ENCODE measurements around the gene NUDT2.

Gene NUDT2

DNA sequence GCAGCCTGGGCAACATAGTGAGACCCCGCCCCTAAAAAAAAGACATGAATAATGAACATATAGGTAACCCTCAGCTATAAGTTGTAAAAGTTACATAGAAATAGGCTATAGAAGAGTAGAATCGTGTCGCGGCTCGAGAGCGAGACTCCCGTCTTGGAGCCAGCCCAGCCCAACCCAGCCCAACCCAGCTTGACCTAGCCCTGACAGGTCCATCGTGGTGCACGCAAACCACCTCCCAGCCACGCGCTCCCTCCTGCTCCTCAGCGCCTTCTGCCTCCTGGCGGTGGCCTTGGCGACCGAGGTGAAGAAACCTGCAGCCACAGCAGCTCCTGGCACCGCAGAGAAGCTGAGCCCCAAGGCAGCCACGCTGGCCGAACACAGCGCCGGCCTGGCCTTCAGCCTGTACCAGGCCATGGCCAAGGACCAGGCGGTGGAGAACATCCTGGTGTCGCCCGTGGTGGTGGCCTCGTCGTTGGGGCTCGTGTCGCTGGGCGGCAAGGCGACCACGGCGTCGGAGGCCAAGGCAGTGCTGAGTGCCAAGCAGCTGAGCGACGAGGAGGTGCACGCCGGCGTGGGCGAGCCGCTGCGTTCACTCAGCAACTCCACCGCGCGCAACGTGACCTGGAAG lies 11.1 kb upstream of the NUDT2 start:
- H3K27me3 ChIP-seq (ENCODE audit: control insufficient read depth, low read length), result no peaks in the 10 kb centered on the region
- no peaks in the 10 kb centered on the region for H3K9me3 ChIP-seq (ENCODE audit: control insufficient read depth, insufficient read depth, low read length)
- no peak overlapping the region for H3K27ac ChIP-seq (ENCODE audit: low read depth, low read length)
- peaks cover 78% of the 10 kb centered on the region for H3K79me2 ChIP-seq (ENCODE audit: control insufficient read depth, low read length)
- H3K4me2 ChIP-seq (ENCODE audit: low read length), result no peak overlapping the region
- no peaks in the 10 kb centered on the region for H4K20me1 ChIP-seq (ENCODE audit: control insufficient read depth, insufficient read depth, low read depth, low read length)
- H3K36me3 ChIP-seq (ENCODE audit: control insufficient read depth, low read length), result peaks cover 7% of the 10 kb centered on the region; the same call in 1 of the 2 replicates
- H3F3A ChIP-seq (ENCODE audit: control insufficient read depth, insufficient read depth), result no peaks in the 10 kb centered on the region
- peaks cover 20% of the 10 kb centered on the region for H3K4me1 ChIP-seq (ENCODE audit: control insufficient read depth, low read length)
- H3K4me3 ChIP-seq (ENCODE audit: low read length), result no peak overlapping the region
- H3K9me2 ChIP-seq (replicated peaks; ENCODE audit: control insufficient read depth, low read length), result no peaks in the 10 kb centered on the region
- TF ChIP-seq, protein P1, sequence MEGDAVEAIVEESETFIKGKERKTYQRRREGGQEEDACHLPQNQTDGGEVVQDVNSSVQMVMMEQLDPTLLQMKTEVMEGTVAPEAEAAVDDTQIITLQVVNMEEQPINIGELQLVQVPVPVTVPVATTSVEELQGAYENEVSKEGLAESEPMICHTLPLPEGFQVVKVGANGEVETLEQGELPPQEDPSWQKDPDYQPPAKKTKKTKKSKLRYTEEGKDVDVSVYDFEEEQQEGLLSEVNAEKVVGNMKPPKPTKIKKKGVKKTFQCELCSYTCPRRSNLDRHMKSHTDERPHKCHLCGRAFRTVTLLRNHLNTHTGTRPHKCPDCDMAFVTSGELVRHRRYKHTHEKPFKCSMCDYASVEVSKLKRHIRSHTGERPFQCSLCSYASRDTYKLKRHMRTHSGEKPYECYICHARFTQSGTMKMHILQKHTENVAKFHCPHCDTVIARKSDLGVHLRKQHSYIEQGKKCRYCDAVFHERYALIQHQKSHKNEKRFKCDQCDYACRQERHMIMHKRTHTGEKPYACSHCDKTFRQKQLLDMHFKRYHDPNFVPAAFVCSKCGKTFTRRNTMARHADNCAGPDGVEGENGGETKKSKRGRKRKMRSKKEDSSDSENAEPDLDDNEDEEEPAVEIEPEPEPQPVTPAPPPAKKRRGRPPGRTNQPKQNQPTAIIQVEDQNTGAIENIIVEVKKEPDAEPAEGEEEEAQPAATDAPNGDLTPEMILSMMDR (IDR thresholded peaks at IDR 0.05; ENCODE audit: low read depth, low read length, poor library complexity, severe bottlenecking), result no peak
- TF ChIP-seq EZH2phosphoT487 (IDR thresholded peaks at IDR 0.05; ENCODE audit: borderline replicate concordance, low read length), result no peak

GRCh38 chr9:34321451-34321850 lies 7.9 kb upstream of the NUDT2 start:
- Histone ChIP-seq H3K4me2 (ENCODE audit: low read length) (peak overlapping the region; percentile 25; the same call in 1 of the 2 replicates), H3F3A (ENCODE audit: control insufficient read depth, insufficient read depth) (no peaks in the 10 kb centered on the region), H3K27ac (ENCODE audit: low read depth, low read length) (no peak overlapping the region), H3K27me3 (ENCODE audit: control insufficient read depth, low read length) (no peaks in the 10 kb centered on the region), H3K79me2 (ENCODE audit: control insufficient read depth, low read length) (peaks cover 83% of the 10 kb centered on the region), H3K9me3 (ENCODE audit: control insufficient read depth, insufficient read depth, low read length) (no peaks in the 10 kb centered on the region), H3K36me3 (ENCODE audit: control insufficient read depth, low read length) (peaks cover 12% of the 10 kb centered on the region; the same call in 1 of the 2 replicates), H4K20me1 (ENCODE audit: control insufficient read depth, insufficient read depth, low read depth, low read length) (no peaks in the 10 kb centered on the region), H3K4me3 (ENCODE audit: low read length) (no peak overlapping the region), H3K9me2 (replicated peaks; ENCODE audit: control insufficient read depth, low read length) (no peaks in the 10 kb centered on the region), H3K4me1 (ENCODE audit: control insufficient read depth, low read length) (peaks cover 31% of the 10 kb centered on the region)
- TF ChIP-seq, protein P1 (IDR thresholded peaks at IDR 0.05; ENCODE audit: low read depth, low read length, poor library complexity, severe bottlenecking), result no peak
- no peak for TF ChIP-seq EZH2phosphoT487 (IDR thresholded peaks at IDR 0.05; ENCODE audit: borderline replicate concordance, low read length)

- Histone ChIP-seq H3K4me2 (ENCODE audit: low read length) (no peak overlapping the region), H3K9me3 (ENCODE audit: control insufficient read depth, insufficient read depth, low read length) (no peaks in the 10 kb centered on the region), H3K27ac (ENCODE audit: low read depth, low read length) (no peak overlapping the region), H3K4me1 (ENCODE audit: control insufficient read depth, low read length) (peaks cover 44% of the 10 kb centered on the region), H3K36me3 (ENCODE audit: control insufficient read depth, low read length) (peaks cover 15% of the 10 kb centered on the region; the same call in 1 of the 2 replicates), H3F3A (ENCODE audit: control insufficient read depth, insufficient read depth) (no peaks in the 10 kb centered on the region), H3K9me2 (replicated peaks; ENCODE audit: control insufficient read depth, low read length) (no peaks in the 10 kb centered on the region), H4K20me1 (ENCODE audit: control insufficient read depth, insufficient read depth, low read depth, low read length) (no peaks in the 10 kb centered on the region), H3K4me3 (ENCODE audit: low read length) (no peak overlapping the region), H3K27me3 (ENCODE audit: control insufficient read depth, low read length) (no peaks in the 10 kb centered on the region), H3K79me2 (ENCODE audit: control insufficient read depth, low read length) (peaks cover 96% of the 10 kb centered on the region)
- TF ChIP-seq, protein P1 (IDR thresholded peaks at IDR 0.05; ENCODE audit: low read depth, low read length, poor library complexity, severe bottlenecking), result no peak
- TF ChIP-seq EZH2phosphoT487 (IDR thresholded peaks at IDR 0.05; ENCODE audit: borderline replicate concordance, low read length), result no peak
These were observed 6.3 kb upstream of the NUDT2 start for GRCh38 chr9:34322899-34323591.

Data from DOHH2 (cell line).